A549 (cell line): ENCODE data around the gene NEUROG1.

Source experiments
- CEBPB ChIP-seq, 2 experiments: fragments of >200 bp in 1 of 2; sonication (Bioruptor Twin) in 1 of 2; formaldehyde crosslinking in 1 of 2; IDR thresholded peaks; 2 replicates each; pipeline ENCODE4 v1.6.1; 2012 to 2016
- CHD2 ChIP-seq: fragments of 150-350 bp; IDR thresholded peaks from 2 replicates; pipeline ENCODE4 v1.6.1; 2014; ENCODE audit warnings: low read length; ENCODE audit not compliant: partially characterized antibody
- CTCF ChIP-seq: fragments of >200 bp; sonication (Bioruptor Twin); formaldehyde crosslinking; IDR thresholded peaks from 3 replicates; pipeline ENCODE4 v1.5.1; 2016
- MYC ChIP-seq: IDR thresholded peaks from 2 replicates; pipeline ENCODE4 v1.6.1; 2012; ENCODE audit warnings: mild to moderate bottlenecking, inconsistent platforms, low read length, improper control_type of control experiment, borderline replicate concordance
- PHF8 ChIP-seq: fragments of 200-600 bp; sonication (generic); IDR thresholded peaks from 2 replicates; pipeline ENCODE4 v1.6.1; 2016; ENCODE audit warnings: low read depth, mild to moderate bottlenecking, antibody characterized with exemption, moderate library complexity, borderline replicate concordance
- POLR2A ChIP-seq: IDR thresholded peaks from 2 replicates; pipeline ENCODE4 v1.6.1; 2012; ENCODE audit warnings: mild to moderate bottlenecking, low read length
- RAD21 ChIP-seq, 2 experiments: fragments of >200 bp in 1 of 2; sonication (Bioruptor Twin) in 1 of 2; formaldehyde crosslinking in 1 of 2; IDR thresholded peaks in 1 of 2; conservative IDR thresholded peaks in 1 of 2; 2 replicates in 1 of 2; 3 replicates in 1 of 2; pipeline ENCODE4 v1.6.1; 2012 to 2018; ENCODE audit warnings: inconsistent platforms in 1 of 2
- RARB ChIP-seq: fragments of 250-450 bp; sonication (Bioruptor Pico); IDR thresholded peaks from 2 replicates; pipeline ENCODE4 v1.8.0; 2021; ENCODE audit warnings: mild to moderate bottlenecking, moderate library complexity
- RCOR1 ChIP-seq: fragments of 150-350 bp; IDR thresholded peaks from 2 replicates; pipeline ENCODE4 v1.6.1; 2014; ENCODE audit warnings: antibody characterized with exemption, low read length, low read depth
- RFX5 ChIP-seq: fragments of 450-650 bp; IDR thresholded peaks from 2 replicates; pipeline ENCODE4 v1.7.1; 2014; ENCODE audit warnings: antibody characterized with exemption, mild to moderate bottlenecking, moderate library complexity

GRCh38 chr5:135565266-135565665 is 29.5 kb upstream of the NEUROG1 start:
- TF ChIP-seq CTCF, result no peak
- TF ChIP-seq CEBPB (IDR thresholded peaks at IDR 0.05), result no peak
- TF ChIP-seq RAD21 (conservative IDR thresholded peaks at IDR 0.05 in 1 of 2, IDR thresholded peaks at IDR 0.05 in 1 of 2), result no peak
- no peak for TF ChIP-seq MYC
- no peak for TF ChIP-seq RFX5
- TF ChIP-seq RCOR1, result no peak
- TF ChIP-seq POLR2A, result no peak
- TF ChIP-seq PHF8, result no peak
- no peak for TF ChIP-seq CHD2
- no peak for TF ChIP-seq RARB (CRISPR knock-in tag)
